HT1080 (cell line): Measurements from ENCODE around the gene HTD2. TPM values are rescaled to one million over a fixed set of nuclear protein-coding genes. Genes with fewer than 3 reads are reported as not detected.

Source experiments
- DNase-seq: peaks from one replicate; pipeline ENCODE4 v3.0.0-alpha.2; 2015; ENCODE audit warnings: low read depth
- total RNA-seq: library from RNA; depleted of rRNA; stranded (reverse); fragments of >200 nt; shearing (Covaris generic); gene quantifications from 2 replicates; pipeline ENCODE4 v1.2.3, GENCODE V29; 2014

HTD2 gene
- total RNA-seq, 1 experiment from 2014 or later, result 10.1 TPM

DNA sequence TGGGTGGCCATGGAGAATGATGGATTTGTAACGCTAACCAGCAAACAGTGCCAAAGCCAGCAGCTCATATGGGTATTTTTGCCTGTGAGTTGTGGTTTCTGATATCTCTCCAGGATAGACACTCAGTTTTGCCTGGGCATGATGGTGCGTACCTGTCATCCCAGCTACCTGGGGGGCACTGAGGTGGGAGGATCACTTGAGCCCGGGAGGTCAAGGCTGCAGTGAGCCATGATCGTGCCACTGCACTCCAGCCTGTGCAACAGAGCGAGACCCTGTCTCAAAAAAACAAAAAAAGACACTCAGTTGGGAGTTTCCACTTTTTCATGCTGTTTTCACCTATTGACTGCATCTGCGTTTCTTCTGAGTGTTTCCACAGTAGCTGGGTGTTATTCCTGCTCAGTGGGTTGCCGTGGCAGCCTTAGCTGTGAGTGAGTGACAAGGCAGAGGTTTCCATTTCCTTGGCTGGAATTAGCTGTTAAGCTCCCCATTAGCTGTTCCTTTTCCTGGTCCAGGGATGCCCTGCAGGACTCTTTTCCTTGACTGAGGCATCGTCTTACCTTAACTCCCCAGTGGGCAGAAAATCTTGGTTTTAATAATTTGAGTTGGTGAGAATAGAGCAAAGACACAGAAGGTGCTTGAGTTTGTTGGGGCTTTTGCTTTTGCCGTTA lies 14.5 kb upstream of the HTD2 start:
- DNase-seq, result no peak

DNA sequence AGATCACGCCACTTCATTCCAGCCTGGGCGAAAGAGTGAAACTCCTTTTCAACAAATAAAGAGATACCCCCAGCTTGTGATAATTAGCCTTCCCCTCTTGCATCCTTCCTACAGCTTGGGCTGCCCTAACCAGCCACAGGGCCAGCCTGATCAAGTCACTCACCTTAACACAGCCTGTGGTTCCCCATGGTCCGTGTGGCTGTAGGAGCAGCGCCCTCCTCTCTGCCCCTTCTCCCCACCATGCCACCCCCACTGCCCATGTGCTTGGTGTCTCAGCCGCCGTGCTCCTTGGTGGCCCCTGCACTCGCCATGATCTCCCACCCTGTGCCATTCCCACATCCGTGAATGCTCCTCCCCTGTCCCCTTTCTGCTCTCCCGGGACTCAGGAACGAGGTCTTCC lies 13.5 kb upstream of the HTD2 start:
- DNase-seq, result no peak

DNA sequence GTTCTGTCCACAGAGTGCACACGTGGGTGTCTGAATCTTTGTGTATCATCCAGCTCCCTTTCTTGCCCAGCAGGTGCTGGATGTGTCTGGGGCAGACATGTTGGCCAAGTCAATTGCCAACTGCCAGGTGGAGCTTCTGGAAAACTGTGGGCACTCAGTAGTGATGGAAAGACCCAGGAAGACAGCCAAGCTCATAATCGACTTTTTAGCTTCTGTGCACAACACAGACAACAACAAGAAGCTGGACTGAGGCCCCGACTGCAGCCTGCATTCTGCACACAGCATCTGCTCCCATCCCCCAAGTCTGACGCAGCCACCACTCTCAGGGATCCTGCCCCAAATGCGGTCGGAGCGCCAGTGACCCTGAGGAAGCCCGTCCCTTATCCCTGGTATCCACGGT lies 12.8 kb upstream of the HTD2 start:
- DNase-seq, result no peak

DNA sequence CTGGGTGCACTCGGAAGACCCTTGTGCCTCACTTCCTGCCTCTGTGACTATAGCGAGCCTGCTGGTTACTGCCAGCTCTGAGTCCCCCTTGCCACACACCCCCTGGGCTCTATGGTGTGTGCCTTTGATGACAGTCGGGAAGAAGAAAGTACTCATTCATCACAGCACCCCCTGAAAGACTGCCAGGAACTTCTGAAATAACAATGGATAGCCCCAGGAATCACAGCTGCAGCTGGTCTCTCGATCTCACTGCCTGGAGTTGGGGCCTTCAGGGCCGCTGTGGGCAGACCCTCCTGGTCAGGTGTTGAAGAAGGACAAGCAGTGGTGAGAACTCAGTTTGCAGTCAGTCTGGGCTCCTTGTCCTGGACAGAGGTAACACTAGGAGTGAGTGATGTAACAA lies 10.1 kb upstream of the HTD2 start:
- DNase-seq, result no peak

DNA sequence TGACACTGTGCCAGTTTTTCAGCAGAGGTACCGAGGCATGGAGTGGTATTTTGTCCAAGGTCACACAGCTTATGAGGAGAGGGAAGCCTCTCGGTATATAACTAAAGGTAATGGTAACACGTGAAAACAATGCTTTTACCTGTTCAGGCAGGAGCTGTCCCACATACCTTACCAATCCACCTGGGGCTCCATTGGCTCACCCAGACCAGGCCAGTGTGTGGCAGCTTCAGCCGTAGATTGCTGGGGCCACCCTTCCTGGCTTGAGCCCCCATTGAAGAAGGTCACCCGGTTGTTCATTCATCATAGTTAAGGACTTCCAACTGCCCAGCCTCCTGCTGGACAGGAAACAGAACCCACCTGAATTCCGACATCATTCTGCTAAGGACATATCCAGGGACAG lies 9.5 kb upstream of the HTD2 start:
- DNase-seq, result no peak

DNA sequence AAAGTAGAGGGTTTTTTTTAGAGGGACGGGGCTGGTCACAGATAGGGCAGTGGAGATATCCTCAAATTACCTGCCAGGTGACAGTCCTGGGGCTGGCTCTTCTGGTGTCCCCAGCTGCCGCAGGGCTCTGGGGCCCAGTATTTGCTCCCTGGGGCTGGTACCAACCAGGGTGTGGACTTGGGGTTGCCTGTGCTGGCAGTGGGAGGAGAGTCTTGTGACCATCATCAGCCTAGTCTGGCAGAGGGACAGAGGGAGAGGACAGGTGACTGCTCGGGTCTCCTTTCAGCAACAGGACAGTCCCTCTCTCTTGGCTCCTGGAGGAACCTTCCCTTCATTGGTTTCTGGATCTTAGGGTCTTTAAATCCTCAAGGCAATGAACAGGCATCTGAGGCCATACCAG lies 8.1 kb upstream of the HTD2 start:
- no peak for DNase-seq

DNA sequence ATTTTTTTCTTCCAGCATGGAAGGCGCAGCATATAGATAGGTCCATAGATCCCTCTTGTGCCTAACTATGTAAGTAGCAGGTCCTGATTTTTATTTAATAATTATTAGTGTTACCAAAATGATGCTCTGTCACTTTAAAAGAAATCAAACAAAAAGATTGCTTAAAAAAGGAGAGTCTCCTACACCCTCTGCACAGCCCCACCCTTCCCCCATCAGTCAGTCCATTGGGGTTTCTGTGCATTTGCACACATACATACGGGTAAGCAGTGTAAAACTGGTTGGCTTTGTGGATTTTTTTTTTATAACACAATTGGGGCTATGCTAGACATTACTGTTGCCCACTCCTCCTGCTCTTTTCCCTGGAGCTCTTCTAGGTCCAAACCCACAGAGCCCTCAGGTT lies 7.2 kb upstream of the HTD2 start:
- no peak for DNase-seq

DNA sequence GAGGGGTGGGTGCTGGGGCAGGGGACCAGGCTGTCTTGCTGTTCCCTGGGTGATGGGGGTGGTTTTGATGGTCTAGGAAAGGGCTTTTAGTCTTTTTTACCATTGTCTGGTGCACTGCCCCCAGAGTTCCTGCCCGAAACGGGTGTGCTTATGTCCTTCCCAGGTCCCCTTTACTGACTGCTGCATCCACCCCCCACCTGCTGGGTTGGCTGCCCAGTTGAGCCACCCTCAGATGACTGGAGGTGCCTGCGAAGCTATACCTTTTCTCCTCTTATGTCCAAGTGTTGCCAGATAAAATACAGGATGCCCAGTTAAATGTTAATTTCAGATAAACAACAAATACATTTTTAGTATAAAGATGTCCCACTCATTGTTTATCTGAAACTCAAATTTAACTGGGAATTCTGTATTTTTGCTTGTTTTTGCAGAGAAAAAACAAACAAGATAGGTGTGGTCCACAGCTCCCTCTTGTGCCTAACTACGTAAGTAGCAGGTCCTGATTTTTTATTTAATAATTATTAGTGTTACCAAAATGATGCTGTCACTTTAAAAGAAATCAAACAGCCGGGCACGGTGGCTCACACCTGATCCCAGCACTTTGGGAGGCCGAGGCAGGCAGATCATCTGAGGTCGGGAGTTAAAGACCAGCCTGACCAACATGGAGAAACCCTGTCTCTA lies 6.3 kb upstream of the HTD2 start:
- DNase-seq, result peak; percentile 33

DNA sequence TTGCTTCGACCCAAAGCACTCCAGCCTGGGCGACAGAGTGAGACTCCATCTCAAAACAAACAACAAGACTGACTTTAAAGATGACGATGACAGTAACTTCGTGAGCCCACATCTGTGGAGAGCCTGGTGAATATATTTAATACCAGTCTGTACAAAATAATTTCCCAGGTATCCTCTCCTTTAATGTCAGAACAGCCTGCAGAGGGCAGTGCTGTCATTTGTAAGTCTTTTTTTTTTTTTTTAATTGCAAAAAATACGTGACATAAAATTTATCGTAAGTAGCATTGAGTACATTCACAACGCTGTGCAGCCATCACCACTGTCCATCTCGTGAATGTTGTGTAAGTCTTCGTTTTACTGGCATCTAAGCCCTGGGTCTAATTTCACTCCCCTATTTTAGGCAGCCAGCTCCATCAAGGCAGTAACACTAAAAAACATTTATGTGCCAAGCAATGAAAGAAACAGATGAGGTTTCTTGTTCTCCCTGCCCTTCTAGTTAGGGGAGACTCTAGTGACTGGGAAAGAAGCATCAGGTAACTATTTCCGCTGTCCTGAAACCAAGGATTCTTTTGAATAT lies 1.4 kb downstream of the HTD2 start:
- peak; percentile 63 for DNase-seq

DNA sequence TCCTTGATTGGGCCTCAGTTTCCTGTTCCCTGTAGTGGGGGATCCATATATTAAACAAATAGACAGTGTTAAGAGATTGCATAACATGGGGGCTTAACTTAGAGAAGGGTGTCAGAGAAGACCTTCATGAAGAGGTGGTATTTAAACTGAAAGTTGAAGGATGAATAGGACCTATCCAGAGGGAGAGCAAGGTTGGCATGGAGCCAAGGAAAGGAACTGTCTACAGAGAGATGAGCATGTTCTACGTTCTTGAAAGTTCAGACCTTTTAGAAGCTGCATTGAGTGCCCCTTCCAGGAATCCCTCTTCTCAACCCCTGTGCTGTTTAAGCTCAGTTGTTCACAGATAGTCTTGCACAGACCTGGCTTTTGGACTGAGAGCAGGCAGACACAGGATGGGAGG lies 2.4 kb downstream of the HTD2 start:
- no peak for DNase-seq

DNA sequence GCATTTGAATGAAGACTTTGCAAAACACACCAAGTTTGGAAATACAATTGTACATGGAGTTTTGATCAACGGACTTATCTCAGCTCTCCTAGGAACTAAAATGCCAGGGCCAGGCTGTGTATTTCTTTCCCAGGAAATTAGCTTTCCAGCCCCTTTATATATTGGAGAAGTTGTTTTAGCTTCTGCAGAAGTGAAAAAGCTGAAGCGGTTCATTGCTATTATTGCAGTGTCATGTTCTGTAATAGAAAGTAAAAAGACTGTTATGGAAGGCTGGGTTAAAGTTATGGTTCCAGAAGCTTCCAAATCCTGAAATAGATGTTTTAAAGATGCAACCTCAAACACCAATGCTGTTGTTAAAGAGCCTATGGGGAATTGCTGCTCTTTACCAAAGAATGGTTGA lies 11.5 kb downstream of the HTD2 start:
- DNase-seq, result no peak

DNA sequence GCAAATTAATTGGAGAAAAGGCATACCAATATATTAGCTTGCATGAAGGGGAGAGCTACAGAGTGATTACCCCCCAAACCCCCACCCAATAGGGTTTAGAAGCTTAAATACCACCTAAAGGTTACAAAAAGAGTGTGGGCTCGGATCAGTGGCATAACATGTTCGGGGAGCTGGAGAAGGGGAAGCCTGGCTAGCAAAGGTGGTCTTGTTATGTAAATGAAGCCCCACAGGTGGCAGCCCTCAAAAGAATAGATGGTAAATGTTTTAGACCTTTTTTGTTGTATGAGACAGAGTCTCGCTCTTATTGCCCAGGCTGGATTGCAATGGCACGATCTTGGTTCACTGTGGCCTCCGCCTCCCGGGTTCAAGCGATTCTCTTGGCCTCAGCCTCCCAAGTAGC lies 15.5 kb downstream of the HTD2 start:
- DNase-seq, result no peak

DNA sequence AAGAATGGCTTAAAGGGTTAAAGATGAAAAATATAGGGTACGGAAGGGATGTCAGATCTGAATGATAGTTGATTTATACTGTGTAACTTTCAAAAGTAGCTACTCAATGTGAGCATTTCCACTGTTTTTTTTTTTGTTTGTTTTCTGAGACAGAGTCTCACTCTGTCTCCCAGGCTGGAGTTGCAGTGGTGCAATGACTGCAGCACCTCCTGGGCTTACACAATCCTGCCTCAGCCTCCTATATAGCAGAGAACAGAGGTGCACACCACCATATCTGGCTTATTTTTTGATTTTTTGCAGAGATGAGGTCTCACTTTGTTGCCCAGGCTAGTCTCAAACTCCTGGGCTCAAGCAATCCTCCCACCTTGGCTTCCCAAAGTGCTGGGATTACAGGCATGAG lies 16.5 kb downstream of the HTD2 start:
- DNase-seq, result no peak

DNA sequence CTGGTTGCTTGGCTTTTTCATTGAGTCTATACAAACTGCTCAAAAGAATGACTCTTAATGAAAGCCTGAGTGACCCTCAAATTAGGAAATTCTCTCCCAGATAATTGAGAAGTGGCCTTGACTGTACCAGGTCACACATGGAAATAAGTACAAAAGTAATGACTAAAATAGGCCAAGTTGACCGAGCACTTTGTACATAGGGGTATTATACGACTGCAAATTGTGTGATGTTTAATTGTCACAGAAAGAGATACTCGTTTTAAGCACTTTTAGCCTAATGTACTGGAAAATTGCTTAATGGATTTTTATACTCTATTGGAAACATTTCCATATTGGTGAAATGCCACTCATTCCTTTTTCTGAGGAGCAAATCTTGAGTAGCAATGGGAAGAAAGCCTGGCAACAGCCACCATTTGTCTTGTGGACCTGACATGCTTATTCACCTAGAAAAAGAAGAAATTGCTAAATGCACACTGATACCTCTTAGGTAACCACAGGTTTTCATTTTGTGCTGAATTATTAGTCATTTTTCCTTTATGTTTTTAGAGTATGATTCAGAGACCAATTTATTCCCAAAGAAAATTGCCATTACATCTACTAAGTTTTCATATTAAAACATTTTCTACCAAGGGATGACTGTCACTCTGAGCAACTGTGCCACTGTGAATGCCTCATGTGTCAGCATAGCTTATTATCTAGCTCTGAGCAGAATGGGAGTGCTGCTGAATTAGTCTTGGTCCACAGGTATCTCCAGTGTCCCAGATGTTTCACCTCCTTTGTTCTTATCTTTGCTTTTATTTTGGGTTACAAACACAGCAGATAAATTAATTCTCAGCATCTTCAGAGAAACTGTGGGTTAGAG lies 17.4 kb downstream of the HTD2 start:
- DNase-seq, result no peak

DNA sequence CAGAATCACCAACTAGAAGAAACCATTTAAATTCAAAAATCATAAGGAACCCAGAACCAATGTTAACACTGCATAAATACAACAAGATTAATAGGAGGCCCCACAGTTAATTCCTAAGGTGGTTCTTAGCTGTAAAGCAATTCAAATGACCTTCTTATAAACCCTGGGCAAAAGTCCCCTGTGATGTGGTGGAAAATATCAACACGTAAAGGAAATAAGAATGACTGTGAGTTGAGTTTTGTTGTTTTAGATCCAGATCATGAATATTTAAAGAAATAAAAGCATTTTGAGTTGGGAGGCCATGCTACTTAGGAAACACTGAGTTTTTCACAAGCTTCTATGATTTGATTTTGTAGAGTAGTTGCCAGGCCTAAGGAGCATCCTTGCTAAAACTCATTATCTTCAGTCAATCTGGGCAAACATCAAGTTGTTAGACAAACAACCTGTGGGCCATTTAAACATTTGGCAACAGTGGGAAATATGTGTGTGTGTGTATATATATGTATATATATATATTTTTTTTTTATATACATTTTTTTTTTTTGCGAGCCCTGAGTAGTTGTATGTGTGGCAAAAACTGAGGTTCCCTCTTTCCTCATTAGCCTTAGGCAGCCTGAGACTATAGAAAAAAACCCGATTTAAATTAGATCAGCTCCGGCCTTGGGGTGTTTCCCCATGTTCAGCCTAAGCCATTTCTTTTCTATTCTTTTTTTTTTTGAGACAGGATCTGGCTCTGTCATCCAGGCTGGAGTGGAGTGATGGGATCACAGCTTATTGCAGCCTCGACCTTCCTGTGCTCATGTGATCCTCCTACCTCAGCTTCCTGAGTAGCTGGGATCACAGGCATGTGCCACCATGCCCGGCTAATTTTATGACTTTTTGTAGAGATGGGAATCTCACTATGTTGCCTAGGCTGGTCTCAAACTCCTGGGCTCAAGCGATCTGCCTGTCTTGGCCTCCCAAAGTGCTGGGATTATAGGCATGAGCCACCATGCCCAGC lies 18.4 kb downstream of the HTD2 start:
- no peak for DNase-seq

DNA sequence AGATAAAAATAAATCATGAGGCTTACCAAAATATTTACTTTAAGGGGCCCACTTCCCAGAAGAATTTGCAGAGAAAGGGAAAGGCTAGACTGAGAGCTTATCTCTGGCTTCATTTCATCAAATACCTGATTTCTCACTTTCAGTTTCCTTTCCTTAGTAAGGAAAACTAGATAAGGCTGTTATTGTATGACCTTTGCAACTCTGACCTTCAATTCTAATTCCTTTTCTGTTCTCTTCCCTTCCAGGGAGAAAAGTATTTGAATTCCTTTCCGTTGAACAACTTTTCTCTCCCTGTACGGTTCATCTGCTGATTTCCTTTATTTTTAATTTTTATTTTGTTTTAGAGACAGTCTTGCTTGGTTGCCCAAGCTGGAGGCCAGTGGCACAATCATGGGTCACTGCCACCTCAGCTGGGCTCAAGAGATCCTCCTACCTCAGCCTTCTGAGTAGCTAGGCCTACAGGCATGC lies 19.2 kb downstream of the HTD2 start:
- no peak for DNase-seq

DNA sequence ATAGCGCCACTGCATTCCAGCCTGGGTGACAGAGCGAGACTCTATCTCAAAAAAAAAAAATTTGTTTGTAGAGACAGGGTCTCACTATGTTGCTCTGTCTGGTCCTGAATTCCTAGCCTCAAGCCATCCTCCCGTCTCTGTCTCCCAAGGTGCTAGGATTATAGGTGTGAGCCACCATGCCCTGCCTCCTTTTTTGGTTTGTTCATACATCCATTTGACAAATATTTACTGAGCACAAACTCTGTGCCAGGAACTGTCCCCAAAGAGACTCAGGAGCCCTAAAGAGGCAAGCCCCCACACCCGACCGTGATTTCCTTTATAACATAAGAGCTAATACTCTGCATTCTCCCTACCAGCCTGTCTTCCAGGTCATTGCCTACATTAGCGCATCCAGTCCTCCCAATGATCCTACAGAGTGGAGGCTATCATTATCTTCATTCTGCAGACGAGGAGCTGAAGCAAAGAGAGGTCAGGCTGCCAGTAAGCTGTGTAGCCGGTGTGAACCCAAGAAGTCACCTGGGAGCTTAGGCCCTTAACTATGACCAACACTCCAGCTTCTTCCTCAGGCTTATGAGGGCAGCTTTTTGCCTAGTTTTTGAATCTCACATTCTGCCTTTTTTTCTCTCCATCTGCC lies 20.1 kb downstream of the HTD2 start:
- DNase-seq, result no peak

DNA sequence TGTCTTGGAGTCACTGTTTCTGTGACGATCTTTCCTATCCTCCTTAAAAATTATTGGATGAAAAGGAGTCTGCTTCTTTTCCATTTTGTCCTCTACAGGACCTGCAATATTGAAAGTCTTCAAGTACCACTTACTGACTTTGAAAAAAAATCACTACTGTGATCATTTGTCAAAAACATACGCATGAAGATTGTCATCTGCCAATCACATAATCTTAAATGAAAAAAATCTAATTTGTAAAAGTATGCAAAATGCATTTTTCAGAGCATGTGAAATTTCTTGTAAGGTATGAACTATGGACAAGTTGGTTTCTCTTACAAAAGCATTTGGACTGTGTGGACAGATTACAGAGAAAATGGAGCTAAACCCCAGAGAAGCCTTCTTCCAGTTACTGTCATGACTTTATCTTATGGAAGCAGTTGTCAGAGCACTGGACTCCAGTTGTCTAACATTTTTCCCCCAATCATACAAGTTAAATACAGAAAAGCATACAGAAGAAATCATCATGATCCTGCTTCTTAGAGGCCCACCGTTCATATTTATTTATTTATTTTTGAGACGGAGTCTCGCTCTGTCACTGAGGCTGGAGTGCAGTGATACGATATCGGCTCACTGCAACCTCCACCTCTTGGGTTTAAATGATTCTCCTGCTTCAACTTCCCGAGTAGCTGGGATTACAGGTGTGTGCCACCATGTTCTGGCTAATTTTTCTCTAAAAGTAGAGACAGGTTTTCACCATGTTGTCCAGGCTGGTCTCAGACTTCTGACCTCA lies 23.0 kb downstream of the HTD2 start:
- no peak for DNase-seq

DNA sequence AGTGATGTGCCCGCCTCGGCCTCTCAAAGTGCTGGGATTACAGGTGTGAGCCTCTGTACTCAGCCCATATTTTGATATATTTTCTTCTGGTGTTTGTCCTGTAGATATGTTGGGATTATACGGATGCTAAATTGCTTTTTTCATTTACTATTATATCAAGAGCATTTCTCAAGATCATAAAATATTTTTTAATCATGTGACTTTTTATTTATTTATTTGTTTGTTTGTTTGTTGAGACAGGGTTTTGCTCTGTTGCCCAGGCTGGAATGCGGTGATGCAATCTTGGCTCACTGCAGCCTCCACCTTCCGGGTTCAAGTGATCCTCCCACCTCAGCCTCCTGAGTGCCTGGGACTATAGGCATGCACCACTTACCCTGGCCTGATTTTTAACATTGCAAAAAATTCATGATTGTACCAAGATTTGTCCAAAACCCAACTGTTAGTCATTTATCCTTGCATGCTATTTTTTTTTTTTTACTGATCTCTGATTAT lies 23.6 kb downstream of the HTD2 start:
- no peak for DNase-seq
